ENCODE data around the gene OR11A1.
"Not testable (repeated sequence)": the region's sequence is repeated elsewhere in the genome, so short reads cannot be mapped to it uniquely, and the experiment has no call there.

OR11A1 gene

GRCh38 chr6:29477923-29478450 is 21.1 kb upstream of the OR11A1 start:
- DNase-seq = no peak

- no peak for DNase-seq
Observed at GRCh38 chr6:29474996-29475395, 18.1 kb upstream of the OR11A1 start.

GRCh38 chr6:29466241-29466640 is 9.4 kb upstream of the OR11A1 start:
- DNase-seq = no peak

GRCh38 chr6:29465801-29466200 is 8.9 kb upstream of the OR11A1 start:
- no peak for DNase-seq

GRCh38 chr6:29465279-29465678 is 8.4 kb upstream of the OR11A1 start:
- DNase-seq = no peak

GRCh38 chr6:29462022-29462421 is 5.2 kb upstream of the OR11A1 start:
- DNase-seq = no peak

- no peak for DNase-seq
Observed at GRCh38 chr6:29461021-29461814, 4.3 kb upstream of the OR11A1 start.

GRCh38 chr6:29451471-29452193 is 5.2 kb downstream of the OR11A1 start:
- DNase-seq = no peak

- DNase-seq = no peak
Observed at GRCh38 chr6:29447670-29448069, 9.2 kb downstream of the OR11A1 start.

- not testable (repeated sequence) for DNase-seq
Observed at GRCh38 chr6:29444031-29444430, 12.8 kb downstream of the OR11A1 start.

- DNase-seq = no peak
Observed at GRCh38 chr6:29442719-29443118, 14.2 kb downstream of the OR11A1 start.

GRCh38 chr6:29439006-29439405 is 17.9 kb downstream of the OR11A1 start, which contains the start of gene OR10C1:
Gene OR10C1 (plus strand): TSS chr6:29439306. CDS start chr6:29440016, 710 bp downstream.
- no peak for DNase-seq

GRCh38 chr6:29436730-29437129 is 20.1 kb downstream of the OR11A1 start:
- DNase-seq = not testable (repeated sequence)

- no peak for DNase-seq
Observed at GRCh38 chr6:29426654-29427053, 30.2 kb downstream of the OR11A1 start.

- no peak for DNase-seq
Observed at GRCh38 chr6:29425075-29425474, 31.8 kb downstream of the OR11A1 start.

- no peak for DNase-seq
Observed at GRCh38 chr6:29424575-29424974, 32.3 kb downstream of the OR11A1 start.

- no peak for DNase-seq
Observed at GRCh38 chr6:29424168-29424567, 32.7 kb downstream of the OR11A1 start.

- no peak for DNase-seq
Observed at GRCh38 chr6:29419516-29419915, 37.4 kb downstream of the OR11A1 start.

GRCh38 chr6:29414588-29414987 is 42.3 kb downstream of the OR11A1 start, which contains the start of gene OR12D1:
Gene OR12D1 (plus strand): TSS chr6:29414928.
- DNase-seq = no peak

GRCh38 chr6:29403801-29404200 is 53.1 kb downstream of the OR11A1 start:
- DNase-seq = no peak

GRCh38 chr6:29399525-29399924 is 57.3 kb downstream of the OR11A1 start:
- DNase-seq = no peak

GRCh38 chr6:29395331-29395730 is 61.5 kb downstream of the OR11A1 start, which contains the start of gene OR12D2:
Gene OR12D2 (plus strand): TSS chr6:29395631. CDS start chr6:29396700, 1,069 bp downstream.
- no peak for DNase-seq

GRCh38 chr6:29388533-29388932 is 68.3 kb downstream of the OR11A1 start:
- no peak for DNase-seq

- no peak for DNase-seq
Observed at GRCh38 chr6:29376003-29376402, 80.9 kb downstream of the OR11A1 start.

Data from NCI-H446 (cell line).